Measurements from ENCODE around the gene GTSF1L.
"Not testable (repeated sequence)": the region's sequence is repeated elsewhere in the genome, so short reads cannot be mapped to it uniquely, and the experiment has no call there.

The GTSF1L gene

DNA sequence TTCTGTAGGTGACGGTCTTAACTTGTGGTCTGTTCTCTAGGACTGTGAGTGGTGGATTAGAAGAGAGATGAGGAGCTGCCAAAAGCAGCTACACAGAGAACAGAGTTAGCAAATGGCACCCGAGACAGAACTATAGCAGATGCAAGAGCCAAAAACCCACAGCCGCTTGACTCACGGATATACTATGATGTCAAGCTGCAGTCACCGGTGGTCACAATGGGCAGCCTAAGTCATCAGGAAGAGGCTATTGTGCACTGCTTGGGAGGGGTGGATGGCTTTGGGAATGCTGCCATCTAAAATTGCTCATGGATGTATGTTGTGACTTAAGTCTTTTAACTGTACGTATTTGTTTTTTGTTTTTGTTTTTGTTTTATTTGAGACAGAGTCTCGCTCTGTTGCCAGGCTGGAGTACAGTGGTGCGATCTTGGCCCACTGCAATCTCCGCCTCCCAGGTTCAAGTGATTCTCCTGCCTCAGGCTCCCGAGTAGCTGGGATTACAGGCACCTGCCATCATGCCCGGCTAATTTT, at the start of gene GTSF1L:
TSS of gene GTSF1L (minus strand) at position 192 of the 528 bp plus-strand sequence. CDS start 308 bp downstream, outside the sequence.
- peak; percentile 18 for DNase-seq

DNA sequence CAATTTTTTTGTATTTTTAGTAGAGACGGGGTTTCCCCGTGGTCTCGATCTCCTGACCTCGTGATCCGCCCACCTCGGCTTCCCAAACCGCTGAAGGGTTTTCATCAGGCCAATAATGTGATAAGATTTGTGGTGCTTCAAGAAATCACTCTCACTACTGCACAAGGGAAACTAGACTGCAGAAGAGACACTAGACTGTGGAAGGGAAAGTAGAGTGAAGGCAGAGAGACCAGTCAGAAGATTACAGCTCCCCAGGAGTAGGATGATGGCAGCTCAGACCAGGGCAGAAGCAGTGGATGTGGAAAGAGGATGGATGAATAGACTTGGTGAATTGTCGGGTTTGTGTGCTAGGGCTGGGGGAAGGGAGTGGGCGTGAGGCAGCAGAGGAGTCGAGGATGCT, 48.0 kb upstream of the GTSF1L start:
- no peak for DNase-seq

DNA sequence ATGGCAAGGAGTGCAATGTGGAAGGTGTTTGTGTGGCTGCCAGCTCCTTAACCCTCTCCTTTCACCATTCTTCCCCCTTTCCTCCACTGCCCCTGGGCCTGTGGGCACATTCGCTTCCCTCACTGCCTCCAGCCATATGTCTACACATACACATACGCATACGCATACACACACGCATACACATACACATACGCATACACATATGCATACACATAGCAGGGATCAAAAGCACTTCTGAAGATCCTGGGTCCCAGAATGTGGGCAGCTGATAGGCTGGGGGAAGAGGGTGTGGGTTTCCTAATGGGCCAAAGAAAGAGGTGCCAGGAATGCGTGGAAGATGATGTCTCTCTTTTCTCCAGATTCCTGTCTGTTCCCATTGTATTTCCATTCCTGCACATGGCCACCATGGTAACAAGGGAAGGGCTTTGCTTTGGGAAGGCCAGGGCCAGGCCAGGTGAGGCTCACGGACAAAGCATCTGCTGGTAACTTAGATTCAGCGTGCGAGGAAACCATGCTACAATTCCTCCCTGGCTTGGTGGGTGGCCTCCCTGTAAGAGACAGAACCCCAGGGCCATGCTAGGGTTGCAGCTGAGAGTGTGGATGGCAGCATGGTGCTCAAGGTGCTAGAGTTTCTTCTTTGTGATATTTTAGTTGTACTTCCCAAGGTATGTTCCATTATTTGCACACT, 44.8 kb upstream of the GTSF1L start:
- no peak for DNase-seq

DNA sequence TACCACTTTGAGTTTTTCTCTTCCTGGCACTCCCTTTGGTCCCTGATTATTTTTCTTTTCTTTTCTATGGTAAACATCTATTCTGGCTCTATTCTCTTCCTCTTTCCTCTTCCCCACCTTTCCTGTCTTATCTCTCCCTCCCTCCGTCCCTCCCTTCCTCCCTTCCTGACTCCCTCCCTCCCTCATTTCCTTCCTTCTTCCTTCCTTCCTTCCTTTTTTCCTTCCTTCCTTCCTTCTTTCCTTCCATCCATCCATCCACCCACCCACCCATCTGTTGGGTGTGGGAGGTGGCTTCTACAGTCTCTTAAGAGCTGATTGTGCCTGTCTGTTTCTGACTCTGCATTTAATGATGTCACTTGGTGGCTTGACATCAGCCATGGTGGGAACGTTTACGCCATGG, 43.5 kb upstream of the GTSF1L start:
- DNase-seq: no peak

DNA sequence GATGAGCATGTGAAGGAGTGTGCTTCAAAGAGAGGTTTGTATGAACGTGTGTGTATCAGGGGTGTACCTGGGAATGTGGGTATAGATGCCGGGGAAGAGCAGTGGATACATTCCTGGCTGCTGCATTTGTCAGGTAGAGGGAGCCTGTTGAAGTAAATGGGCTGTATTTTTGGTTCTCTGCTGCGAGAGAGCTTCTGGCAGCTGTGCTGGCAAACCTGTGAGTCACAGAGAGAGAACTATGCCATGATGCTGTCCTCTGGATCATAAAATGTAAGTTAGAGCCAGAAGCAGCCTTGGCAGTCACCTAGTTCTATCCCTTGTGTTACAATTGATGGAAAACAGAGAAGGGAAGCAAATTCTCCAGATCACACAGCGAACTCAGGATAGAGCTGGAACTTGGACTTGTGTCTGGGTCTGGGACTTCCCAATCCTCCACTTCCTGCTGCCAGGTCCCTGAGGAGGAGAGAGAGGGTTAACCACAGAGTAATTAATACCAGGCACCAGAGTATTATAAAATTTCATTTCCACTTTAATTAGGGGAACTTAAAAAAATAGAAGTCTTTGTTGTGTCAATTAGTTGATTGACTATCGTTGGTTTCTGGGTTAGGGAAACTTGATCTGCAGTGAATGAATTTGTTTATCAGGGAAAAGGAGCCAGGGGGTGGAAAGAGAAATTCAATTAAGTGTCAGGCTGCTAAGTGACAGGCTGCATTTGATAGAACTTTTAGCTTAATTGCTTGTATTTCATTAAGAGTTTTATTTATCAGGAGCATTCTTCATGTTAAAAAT, 41.1 kb upstream of the GTSF1L start:
- no peak for DNase-seq

DNA sequence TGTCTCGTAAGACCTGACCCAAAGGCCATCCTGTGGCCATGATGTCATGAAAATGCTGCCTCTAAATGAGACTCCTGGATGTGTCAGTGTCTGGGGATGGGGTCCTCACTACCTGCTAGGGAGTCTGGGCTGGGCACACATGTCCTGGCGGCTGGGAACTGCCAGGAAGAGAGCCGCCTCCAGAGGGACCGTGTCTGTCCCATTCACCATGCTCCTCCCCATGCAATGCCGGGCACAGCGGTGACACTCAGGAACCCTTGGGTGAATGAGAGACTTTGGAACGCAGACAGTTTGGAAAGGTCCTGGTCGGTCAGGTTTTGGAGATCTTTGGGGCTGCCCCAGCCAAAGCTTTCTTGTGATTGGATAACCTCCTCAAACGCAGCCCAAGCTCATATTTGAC, 40.1 kb upstream of the GTSF1L start:
- DNase-seq: no peak

DNA sequence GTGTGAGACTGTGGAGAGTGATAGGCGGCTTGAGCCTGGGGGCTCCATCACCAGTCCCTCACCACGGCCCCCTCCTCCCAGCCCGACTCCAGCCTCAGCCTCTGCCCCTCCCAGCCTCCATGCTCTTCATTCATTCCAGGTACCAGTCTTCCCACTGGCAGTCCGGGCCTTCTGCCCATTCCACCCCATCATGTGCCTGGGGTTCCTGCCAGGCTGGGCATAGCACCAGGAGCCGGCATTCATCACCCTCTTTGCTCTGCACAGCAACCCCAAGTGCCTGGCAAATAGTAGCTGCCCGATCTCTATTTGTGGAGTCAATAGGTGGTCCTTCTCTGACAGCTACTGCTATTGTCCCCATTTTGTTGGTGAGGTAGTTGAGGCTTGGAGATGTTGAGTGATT, 39.6 kb upstream of the GTSF1L start:
- DNase-seq: no peak

DNA sequence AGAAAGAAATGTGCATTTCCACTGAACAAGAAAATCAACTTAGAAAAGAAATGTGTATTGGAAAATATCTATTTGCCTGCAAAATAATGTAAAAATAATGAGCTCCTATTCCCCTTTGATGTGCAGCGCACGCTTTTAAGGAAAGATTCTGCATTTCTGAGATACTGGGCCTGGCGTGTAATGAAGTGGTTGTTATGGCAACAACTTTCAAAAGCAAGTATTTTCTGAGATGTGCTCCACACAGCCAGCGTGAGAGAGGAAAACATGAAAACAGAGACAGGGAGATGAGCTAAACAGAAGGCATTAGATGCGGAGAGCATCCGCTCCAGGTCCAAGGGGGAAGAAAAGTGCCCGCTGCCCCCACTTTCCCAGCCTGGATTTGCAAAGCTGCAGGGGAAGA, 39.1 kb upstream of the GTSF1L start:
- no peak for DNase-seq

DNA sequence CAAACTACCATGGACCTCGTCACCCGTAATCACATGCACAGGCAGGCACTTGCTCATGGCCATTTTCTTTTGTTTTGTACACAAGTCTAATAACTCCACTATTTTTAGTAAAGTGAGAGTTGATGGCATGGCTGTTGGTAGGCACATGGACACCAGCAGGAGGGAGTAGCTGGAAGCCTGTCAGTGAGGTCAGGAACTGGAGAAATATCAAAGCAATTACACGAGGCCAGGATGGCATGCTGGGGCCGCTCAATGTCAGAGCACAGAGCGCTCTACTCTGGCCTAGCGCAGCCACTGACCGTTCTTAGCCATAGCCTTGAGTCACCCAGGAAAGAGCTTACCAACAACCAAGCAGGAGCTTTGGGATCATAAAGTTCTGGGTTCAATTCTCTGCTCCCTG, 36.1 kb upstream of the GTSF1L start:
- no peak for DNase-seq

DNA sequence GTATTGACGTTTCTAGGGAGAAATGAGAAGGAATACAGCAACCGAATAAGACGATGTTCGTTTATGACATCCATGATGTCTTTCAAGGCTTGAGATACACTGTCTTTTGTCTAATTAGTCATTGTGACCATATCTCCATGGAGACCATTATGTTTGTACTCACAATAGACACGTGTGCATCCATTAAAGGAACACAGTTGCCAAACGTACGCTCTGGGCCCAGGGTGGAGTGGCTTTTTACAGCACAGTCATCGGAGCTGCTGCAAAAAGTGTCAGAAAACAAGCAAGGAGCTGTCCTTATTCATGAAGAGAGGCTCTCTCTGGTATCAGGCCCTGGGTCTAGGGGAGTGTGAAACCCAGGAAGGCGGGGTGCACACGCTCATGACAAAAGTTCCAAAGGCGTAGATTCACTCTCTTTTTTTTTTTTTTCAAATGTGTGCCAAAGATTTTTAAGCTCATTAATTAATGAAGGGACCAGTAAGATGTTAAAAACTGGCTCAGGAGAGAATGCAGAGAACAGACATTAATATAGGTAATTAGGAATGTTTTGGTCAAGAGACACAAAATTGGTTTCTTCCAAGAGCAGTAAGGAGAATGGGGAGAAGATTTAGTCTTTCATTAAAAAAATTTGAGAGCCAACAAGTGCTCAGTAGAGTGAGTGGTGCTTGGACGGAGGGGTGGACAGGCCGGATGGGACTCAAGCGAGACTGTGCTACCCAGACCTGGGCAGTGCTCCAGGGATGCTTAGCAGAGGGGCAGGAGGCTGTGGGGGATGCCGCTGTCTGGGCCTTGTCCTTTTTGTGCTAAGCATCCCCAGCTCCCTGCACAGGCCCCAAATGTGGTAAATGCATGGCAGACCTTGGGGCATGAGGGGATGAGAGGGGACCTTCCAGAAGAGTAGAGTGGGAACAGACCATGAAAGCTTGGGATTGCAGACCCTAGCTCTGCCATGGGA, 34.9 kb upstream of the GTSF1L start:
- peak; percentile 19 for DNase-seq

DNA sequence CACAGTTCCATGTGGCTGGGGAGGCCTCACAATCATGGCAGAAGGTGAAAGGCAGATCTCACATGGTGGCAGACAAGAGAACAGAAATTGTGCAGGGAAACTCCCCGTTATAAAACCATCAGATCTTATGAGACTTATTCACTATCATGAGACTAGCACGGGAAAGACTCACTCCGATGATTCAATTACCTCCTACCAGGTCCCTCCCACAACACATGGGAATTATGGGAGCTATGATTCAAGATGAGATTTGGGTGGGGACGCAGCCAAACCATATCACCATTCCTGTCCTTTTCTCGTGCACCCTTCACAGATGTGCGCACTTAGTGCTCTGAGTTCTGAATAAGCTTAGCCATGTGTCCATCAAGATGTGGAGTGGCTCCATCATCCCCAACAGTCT, 31.1 kb upstream of the GTSF1L start:
- not testable (repeated sequence) for DNase-seq

DNA sequence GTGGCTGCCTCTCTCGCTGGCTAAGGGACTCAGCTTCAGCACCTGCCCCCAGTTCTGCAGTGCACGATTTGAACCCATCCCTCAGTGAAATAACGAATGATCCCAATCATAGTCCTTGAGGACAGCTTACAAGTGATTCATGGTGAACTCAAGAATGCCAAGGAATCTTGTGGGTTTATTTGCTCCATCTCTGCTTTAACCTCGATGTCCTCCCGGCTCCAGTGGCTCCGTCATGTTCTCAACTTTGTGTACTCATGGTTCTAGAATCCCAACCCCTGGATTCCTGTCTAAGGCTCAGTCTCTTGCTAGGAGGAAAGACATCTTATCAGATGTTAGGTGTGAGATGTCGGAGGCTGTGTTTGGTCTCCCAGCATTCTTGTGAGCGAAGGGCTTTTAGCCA, 29.0 kb upstream of the GTSF1L start:
- no peak for DNase-seq

DNA sequence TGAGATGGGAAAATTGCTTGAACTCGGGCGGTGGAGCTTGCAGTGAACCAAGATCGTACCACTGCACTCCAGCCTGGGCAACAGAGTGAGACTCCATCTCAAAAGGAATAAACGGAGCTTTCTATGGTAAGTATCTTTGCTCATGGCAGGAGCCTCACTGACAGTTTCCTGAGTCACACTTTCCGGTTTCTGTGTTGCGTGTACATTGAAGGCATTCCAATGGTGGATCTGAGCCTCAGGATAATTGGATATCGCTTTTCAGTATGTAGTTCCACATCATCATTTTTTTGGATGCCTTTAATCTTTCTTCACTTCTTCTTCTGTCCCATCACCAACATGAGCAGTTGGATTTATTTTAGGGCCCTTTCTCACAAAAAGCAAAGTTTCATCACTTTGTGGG, 28.6 kb upstream of the GTSF1L start:
- peak; percentile 87 for DNase-seq

DNA sequence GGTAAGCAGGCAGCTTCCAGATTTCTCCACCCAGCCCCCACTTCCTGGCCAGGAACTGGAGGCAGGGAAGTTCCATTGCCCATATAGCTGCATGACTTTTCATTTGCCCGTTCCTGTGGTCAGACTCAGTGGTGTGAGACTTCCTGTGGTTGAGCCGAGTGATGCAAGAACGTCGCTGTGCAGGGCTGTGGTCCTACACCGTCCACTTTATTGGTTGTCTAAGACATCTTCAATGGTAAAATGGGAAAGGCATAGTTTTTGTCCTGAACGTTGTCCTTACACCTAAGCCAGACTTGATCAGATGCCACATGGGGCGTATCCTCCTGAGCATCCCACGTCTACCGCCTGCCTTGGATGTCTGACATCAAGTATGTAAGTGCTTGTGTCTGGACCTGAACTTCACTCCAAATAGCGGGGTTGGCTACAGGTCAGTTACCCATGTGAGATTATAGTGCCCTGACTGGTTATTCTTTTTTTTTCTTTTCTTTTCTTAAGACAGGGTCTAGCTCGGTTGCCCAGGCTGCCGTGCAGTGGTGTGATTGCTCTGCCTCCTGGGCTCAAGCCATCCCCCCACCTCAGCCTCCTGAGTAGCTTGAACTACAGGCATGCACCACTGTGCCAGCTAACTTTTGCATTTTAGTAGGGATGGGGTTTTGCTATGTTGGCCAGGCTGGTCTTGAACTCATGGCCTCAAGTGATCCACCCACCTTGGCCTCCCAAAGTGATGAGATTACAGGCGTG, 25.9 kb upstream of the GTSF1L start:
- peak; percentile 98 for DNase-seq

DNA sequence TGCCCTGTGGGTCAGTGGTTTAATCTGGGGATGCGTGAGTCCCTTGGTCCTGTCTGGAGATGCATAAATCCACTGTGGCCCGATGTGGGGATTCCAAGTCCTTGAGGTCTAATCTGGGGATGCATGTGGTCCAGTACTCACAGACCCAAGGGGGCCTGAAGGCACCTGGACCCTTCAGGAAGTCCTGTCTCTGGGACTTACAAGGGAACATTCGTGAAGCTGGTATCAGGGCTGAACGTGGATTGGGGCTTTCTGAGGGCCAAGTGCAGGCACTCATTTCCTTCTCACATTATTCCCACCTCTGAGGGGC, 25.2 kb upstream of the GTSF1L start:
- DNase-seq: no peak

DNA sequence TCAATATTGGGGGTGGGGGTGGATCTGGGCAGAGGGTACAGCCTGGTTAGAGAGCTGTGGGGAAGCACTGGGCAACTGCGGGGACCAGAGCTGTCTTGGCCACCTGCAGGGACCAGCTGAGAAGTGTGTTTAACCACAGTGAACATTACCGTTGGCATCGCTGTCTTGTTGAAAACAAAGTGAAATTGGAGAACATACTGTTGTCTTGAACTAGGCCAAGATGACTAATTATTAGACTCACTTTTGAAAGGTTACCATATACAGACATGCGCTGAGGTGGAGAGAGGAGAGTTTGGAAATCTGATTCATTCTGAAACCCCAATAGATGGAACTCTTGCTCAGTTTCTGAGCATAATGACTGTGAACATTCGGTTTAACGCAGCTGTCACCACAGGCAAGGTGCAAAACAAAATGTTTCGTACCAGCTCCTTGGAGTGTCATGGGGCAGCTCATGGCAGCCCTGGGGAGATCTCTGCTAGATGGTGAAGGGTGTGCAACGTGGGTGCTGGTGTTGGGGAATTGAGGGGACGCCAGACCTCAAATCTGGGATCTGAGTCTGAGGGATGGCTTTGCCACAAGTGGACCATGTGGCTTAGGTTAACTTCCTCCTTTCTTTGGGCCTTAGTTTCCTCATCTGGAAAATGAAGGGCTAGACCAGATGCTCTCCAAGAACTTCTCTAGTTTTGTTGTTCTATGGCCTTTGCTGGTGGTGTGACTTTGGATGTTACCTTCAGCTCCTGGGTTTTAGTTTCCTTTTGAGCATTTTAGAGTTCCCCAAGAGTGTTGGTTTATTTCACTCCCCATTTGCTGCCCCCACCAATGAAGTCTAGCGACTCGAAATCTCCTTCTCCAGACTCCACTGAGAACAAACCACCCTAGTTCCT, 24.6 kb upstream of the GTSF1L start:
- peak; percentile 89 for DNase-seq

DNA sequence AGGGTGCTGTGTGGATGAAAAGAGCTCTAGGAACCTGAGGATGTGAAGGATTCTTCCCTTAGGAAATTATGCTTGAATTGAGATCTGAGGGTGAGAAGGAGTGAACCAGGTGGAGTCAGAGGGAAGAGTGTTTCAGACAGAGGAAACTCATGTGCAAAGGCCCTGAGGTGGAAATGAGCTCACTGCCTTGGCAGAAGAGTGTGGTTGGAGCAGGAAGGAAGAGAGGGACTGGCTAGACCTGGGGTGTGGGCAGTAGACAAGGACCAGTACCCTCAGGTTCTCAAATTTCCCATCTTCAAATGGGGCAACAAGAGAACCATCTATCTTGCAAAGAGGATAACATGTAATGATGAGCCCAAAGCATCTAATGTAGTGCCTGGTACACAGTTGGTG, 24.0 kb upstream of the GTSF1L start:
- no peak for DNase-seq

DNA sequence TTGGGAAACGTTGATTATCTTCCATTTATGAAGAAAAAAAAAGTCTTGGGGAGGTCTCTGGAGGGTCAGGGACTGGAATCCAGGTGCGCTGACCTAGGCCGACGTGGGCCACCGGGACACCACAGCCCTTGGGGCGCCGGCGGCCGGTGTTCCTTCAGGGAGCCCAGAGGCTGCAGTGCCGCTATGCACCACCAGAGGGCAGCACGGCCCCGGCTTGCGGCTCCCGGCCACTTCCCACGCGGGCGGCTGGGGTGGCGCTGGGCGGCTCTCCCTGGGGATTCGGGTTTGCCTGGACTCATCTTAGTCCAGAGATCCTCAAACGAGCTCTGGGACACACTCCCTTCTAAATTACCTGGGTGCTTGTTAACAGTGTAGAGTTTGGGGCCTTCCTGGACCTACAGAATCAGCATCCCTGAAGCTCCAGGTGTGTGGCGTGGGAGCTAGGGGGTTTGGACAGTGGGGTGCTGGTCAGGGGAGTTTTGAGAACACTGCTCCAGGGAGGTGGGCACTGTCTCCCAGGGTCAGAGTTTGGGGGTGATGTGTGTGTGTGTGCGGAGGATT, 23.0 kb upstream of the GTSF1L start:
- peak; percentile 26 for DNase-seq

DNA sequence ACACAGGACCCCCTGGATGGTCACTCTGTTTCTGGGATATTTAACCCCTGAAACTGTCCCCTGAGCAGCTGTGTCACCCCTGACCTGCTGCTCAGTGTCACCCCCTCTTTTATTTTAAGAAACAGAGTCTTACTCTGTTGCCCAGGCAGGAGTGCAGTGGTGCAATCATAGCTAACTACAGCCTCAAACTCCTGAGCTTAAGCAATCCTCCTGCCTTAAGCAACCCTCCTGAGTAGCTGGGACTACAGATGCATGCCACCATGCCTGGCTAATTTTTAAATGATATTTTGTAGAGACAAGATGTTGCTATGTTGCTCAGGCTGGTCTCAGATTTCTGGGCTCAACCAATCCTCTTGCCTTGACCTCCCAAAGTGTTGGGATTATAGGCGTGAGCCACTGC, 21.5 kb upstream of the GTSF1L start:
- peak; percentile 73 for DNase-seq

DNA sequence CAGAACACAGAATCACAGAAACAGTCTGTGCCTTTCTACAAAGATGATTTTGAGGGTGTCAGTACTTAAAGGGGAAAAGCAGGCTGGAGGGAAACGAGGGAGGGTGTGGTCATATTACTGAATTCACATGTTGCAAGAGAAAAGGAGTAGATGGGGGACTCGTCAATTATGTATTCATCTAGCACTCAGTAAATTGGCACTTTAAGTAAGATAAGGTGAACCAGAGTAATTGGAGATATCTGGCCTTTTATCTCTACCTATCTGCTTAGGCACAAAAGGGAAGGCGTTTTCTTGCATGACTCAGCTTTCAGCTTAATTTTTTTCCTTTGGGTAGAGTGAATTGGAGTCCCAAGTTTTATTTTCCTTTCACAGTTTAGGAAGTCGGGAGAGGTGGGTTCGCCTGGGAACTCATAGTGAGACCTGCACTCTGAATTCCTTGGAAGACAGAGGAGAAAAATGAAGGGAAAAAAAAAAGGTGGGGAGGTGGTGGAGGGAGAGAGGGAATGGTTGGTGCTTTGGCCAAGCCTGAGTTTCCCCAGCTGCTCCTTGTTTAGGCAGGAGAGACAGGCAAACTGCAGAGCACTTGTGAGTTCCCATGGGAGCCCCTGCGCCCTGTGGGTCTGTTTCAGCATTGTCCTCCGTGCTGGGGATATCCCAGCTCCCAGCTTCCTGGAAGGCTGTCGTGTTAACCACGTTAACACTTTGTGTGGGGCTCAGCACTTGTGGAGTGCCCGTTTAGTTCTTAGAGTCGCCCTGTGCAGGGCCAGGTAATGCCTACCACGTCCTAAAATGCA, 19.7 kb upstream of the GTSF1L start:
- peak; percentile 22 for DNase-seq
